SU-DHL-6 (cell line): Measurements from ENCODE around the gene NEB.

ENCODE experiments used
- EZH2phosphoT487 ChIP-seq: fragments of 200-600 bp; sonication (generic), shearing (Covaris generic); conservative IDR thresholded peaks from 2 replicates; pipeline ENCODE4 v1.6.1; 2018; ENCODE audit warnings: mild to moderate bottlenecking, antibody characterized with exemption, low read length, moderate library complexity, mixed read lengths
- TF ChIP-seq, protein P1 (sequence below): fragments of 200-600 bp; sonication (generic); IDR thresholded peaks from one replicate; pipeline ENCODE4 v1.5.1; 2017; ENCODE audit warnings: antibody characterized with exemption, mild to moderate bottlenecking, low read length, moderate library complexity; ENCODE audit not compliant: insufficient read depth, poor library complexity, severe bottlenecking

DNA sequence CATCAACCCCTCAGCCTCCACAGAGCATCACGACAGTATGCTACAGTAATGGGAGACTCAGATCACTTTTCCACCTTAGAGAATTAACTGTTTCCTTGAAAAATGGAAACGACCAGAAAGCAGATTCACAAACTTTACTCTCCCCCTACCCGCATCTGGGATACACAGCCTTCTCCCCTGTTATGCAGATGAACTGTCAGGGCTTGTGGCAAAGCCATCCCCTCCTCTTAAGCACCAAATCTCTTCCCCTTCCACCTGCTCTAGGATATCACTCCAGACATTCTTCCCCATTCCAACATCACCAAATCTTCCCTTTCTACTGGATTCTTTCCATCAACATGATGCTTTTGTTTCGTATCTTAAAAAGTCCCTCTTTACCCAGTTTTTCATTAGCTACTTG is 26.4 kb downstream of the NEB start:
- TF ChIP-seq, protein P1, sequence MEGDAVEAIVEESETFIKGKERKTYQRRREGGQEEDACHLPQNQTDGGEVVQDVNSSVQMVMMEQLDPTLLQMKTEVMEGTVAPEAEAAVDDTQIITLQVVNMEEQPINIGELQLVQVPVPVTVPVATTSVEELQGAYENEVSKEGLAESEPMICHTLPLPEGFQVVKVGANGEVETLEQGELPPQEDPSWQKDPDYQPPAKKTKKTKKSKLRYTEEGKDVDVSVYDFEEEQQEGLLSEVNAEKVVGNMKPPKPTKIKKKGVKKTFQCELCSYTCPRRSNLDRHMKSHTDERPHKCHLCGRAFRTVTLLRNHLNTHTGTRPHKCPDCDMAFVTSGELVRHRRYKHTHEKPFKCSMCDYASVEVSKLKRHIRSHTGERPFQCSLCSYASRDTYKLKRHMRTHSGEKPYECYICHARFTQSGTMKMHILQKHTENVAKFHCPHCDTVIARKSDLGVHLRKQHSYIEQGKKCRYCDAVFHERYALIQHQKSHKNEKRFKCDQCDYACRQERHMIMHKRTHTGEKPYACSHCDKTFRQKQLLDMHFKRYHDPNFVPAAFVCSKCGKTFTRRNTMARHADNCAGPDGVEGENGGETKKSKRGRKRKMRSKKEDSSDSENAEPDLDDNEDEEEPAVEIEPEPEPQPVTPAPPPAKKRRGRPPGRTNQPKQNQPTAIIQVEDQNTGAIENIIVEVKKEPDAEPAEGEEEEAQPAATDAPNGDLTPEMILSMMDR, result no peak
- TF ChIP-seq EZH2phosphoT487, result no peak
